Activated CD8-positive, alpha-beta T cell treated with anti-CD3 and anti-CD28 coated beads, Interleukin-2, amount 10 ng/mL, durations not matched to agents 7 days and 5 days (primary cell): Measurements from ENCODE around the gene CEP41. TPM values are rescaled to one million over a fixed set of nuclear protein-coding genes. Genes with fewer than 3 reads are reported as not detected.

Source experiments
- ATAC-seq: fragments of 150-1000 bp; cut with Tn5 transposase; one replicate; pipeline ENCODE4 v1.10.0; 2021; ENCODE audit warnings: moderate library complexity
- CTCF ChIA-PET: fragments of 350-600 bp; sonication (Branson Sonifier 250); formaldehyde crosslinking; loops from one replicate; lab custom pipeline; 2021; ENCODE audit warnings: antibody characterized with exemption; lab: Charles Lee
- POLR2A ChIA-PET: fragments of 350-600 bp; sonication (Branson Sonifier 250); formaldehyde crosslinking; loops from one replicate; lab custom pipeline; 2021; ENCODE audit warnings: antibody characterized with exemption; lab: Charles Lee
- DNase-seq: peaks from one replicate; pipeline ENCODE4 v3.0.0-alpha.2; 2020
- H3K27ac Mint-ChIP-seq: one replicate; pipeline ENCODE4 v1.8.0; 2021; ENCODE audit warnings: mild to moderate bottlenecking, mixed read lengths
- H3K27me3 Mint-ChIP-seq: one replicate; pipeline ENCODE4 v1.8.0; 2021; ENCODE audit warnings: low read depth, mixed read lengths
- H3K36me3 Mint-ChIP-seq: one replicate; pipeline ENCODE4 v1.8.0; 2021; ENCODE audit warnings: low read depth, mixed read lengths
- H3K4me1 Mint-ChIP-seq: one replicate; pipeline ENCODE4 v1.8.0; 2021; ENCODE audit warnings: low read depth, mixed read lengths
- H3K4me3 Mint-ChIP-seq: one replicate; pipeline ENCODE4 v1.8.0; 2021; ENCODE audit warnings: mild to moderate bottlenecking, mixed read lengths
- H3K9me3 Mint-ChIP-seq: one replicate; pipeline ENCODE4 v1.8.0; 2022; ENCODE audit warnings: mixed read lengths; ENCODE audit not compliant: insufficient read depth
- total RNA-seq, 2 experiments: library from RNA; stranded (reverse); gene quantifications; one replicate each; pipeline ENCODE4 v1.2.3, GENCODE V29; 2021

CEP41 gene
- total RNA-seq, 2 experiments from 2014 or later, result 27.6 to 31.1 TPM

DNA sequence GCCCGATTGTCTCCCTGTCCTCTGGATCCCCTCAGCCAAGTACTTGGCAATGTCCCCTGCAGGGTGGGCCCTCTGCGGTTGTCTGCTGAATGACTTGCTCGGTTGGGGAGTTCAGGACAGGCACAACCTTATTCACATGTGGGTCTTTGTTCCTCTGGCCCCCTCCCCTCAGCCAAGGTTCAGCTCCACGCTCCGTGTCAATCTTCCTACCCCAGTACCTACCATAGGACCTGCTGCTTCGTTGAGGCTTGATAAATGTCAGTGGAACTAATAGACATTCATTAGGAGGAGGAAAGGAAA is 89.1 kb downstream of the CEP41 start:
- POLR2A ChIA-PET, result no interaction called here
- H3K27ac Mint-ChIP-seq, result no peak overlapping the region

DNA sequence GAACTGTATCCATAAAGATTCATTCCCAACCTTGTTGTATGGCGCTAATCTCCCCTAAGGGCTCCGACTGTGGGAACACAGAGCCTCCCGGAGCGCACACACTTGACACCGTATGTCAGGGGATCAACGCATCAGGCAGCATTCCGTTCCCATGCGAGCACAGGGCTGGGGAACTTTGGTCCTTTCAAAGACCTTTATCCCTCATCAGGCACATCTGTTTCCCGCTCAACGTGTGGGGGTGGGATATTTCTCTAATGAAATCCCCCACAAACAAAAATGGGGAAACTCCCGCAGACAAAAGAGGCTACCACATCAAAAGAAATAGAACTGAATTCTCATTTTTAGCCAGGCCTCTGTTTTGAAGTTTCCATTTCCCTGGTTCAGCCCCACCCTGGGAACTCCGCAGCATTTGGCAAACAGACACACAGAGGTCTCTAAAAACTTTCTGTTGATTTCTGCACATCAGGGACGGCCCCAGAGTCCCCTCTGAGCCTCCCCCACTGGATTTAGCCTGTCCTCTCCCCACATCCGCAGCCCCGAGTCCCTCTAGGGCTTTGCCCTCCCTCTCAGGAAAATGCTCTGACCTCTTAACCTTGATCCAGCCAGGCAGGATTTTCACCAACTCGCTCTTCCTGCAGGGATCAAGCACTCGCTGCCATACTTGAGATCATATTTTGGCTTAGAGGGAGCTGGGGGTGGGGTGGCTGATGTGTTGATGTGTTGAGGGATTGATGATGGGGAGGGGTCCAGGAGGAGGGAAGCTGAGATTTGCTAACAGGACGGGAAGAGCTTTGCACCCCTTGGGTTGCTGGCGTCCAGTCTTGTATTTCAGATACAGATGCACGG is 89.6 kb downstream of the CEP41 start:
- CTCF ChIA-PET, result no interaction called here
- no peaks in the 10 kb centered on the region for H3K9me3 Mint-ChIP-seq
- DNase-seq (no peak), ATAC-seq (no peak)
- H3K27ac Mint-ChIP-seq, result no peak overlapping the region
- POLR2A ChIA-PET, result no interaction called here
- H3K27me3 Mint-ChIP-seq, result no peaks in the 10 kb centered on the region
- H3K4me3 Mint-ChIP-seq, result no peak overlapping the region
- peaks cover 5% of the 10 kb centered on the region for H3K4me1 Mint-ChIP-seq
- H3K36me3 Mint-ChIP-seq, result no peaks in the 10 kb centered on the region

More for the DNA sequence above, 89.1 kb downstream of the CEP41 start:
- CTCF ChIA-PET, result no interaction called here
- Mint-ChIP-seq H3K4me1 (peaks cover 5% of the 10 kb centered on the region), H3K36me3 (no peaks in the 10 kb centered on the region), H3K9me3 (no peaks in the 10 kb centered on the region), H3K4me3 (no peak overlapping the region), H3K27me3 (no peaks in the 10 kb centered on the region)
- ATAC-seq (no peak), DNase-seq (no peak)

DNA sequence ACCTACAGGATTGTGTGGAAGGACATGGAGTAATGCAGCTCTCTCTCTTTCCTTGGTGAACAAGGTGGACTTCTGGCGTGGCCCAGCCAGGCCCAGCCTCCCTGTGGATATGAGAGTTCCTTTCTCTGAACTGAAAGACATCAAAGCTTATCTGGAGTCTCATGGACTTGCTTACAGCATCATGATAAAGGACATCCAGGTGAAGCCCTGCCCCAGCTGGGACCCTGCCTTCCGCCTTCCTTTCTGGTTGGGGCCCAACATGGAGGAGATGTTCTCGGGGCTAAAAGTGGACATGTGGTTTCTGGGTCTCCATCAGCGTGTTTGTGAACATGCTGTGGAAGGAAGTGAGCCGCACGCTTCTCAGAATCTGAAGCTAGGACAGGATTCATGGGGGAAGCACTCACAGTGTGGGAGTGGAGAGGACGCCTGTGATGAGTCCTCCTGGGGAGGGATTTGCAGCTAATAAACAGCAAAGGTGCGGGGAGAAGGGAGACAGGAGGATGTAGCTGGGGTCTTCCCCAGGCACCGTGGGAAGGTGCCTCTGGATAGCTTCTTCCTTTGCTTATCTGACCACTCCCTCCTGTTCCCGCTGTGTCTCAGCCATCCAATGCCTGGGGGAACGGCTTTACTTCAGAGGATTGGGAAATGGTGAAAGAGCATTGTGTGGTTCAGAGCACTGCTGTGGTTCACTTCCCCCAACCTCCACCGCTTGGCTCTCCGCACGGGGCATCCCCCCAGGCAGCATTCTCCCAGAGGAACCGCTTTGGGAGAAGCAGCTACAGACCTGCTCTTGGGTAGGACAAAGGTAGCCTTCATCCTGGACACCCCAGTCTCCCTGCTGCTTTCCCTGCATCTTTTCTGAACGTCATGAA is 90.7 kb downstream of the CEP41 start:
- Mint-ChIP-seq H3K27ac (no peak overlapping the region), H3K9me3 (no peaks in the 10 kb centered on the region), H3K4me1 (peaks cover 5% of the 10 kb centered on the region), H3K27me3 (no peaks in the 10 kb centered on the region), H3K36me3 (no peaks in the 10 kb centered on the region), H3K4me3 (no peak overlapping the region)
- ATAC-seq, result no peak
- ChIA-PET POLR2A (no interaction called here), CTCF (no interaction called here)
- DNase-seq, result no peak

DNA sequence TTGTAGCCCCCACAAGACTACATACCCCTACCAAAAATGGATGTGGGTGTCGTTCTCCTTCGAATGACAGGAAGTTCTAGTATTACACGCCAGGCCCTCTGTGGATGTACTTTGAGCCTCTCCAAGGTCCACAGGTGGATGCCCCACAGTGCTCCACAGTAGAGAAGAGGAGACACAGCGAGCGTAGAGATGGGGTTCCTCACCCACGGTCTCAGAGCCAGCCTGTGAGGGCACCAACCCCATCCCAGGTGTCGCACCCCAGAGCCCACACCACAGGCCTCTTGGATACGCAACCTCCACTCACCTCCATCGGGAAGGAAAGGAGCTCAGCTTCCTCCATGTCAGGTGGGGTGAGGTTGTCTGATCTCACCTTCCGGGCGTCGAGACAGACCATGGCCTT is 93.9 kb downstream of the CEP41 start:
- no peak for ATAC-seq
- no peak overlapping the region for H3K4me3 Mint-ChIP-seq
- no peak overlapping the region for H3K27ac Mint-ChIP-seq

DNA sequence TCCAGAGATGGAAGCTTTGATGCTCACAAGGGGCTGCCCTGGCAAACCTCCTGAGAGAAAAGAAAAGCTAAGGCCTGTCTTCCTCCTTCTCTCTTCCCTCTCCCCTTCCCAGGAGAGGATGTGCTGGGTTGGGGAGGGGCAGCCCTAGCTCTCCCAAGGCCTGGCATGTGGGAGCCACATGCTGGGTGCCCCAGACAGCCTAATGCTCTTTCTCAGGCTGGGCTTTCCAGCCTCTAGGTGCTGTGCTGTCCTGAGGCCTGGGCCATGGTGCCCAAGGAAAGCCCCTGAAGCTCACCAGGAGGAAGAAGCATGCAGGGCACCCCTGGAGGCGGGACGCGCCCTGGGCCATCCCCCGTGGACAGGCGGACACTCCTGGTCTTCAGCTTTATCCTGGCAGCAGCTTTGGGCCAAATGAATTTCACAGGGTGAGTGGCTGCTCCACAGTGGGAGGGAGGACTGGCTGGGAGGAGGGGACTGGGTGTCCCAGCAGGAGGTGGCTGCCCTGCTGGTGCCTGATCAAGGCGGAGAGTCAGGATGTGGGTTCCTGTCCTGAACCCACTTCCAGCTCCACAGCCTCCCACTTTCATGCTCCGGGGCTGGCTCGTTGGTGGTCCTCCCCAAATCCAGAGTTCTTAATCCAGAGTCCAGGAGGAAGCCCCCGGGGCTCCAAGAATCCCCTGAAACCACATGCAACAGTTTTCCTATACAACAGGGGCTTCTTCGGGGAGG is 94.5 kb downstream of the CEP41 start:
- DNase-seq (no peak), ATAC-seq (no peak)
- Mint-ChIP-seq H3K36me3 (no peaks in the 10 kb centered on the region), H3K27ac (no peak overlapping the region), H3K9me3 (no peaks in the 10 kb centered on the region), H3K4me1 (peaks cover 5% of the 10 kb centered on the region), H3K4me3 (no peak overlapping the region), H3K27me3 (no peaks in the 10 kb centered on the region)
- POLR2A ChIA-PET, result no interaction called here
- CTCF ChIA-PET, result no interaction called here

More for the DNA sequence above, 93.9 kb downstream of the CEP41 start:
- Mint-ChIP-seq H3K27me3 (no peaks in the 10 kb centered on the region), H3K4me1 (peaks cover 5% of the 10 kb centered on the region), H3K36me3 (no peaks in the 10 kb centered on the region), H3K9me3 (no peaks in the 10 kb centered on the region)
- no peak for DNase-seq
- ChIA-PET CTCF (no interaction called here), POLR2A (no interaction called here)

DNA sequence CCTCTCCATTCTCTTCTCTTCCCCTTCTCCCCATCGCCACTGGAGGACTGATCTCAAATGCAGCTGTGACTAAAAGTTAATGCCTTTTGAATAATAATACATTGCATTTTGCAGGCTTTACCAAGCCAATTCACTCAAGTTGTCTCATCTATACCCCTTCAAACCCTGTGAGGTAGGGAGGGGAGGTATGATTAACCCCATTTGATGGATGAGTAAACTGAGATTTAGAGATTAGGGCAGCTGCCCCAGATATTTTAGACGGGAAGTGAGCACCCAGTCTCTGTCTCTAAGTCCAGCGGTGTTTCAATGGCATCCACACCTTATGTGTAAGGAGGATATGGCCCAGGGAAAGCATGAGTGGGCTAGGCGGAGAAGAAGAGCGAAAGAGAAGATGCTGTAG is 95.1 kb downstream of the CEP41 start:
- CTCF ChIA-PET, result no interaction called here

DNA sequence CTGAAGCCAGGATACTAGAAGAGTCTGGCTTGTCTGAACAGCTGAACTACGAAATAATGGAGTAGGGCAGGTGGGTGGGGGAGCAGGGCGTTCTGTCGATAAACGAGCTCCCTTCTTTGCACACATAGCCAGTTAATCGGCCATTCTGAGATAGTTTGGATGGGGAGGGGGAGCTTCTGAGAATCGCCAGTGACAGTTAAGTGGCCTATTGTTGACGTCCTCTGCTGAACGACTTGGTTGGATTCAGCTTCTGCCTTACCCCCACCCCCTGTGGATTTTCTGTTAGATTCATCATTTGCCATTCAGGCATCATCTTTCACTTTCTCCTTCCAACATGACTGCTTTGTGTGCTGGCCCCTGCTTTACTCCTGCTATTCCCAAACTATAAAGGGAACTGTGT is 95.7 kb downstream of the CEP41 start:
- Mint-ChIP-seq H3K9me3 (no peaks in the 10 kb centered on the region), H3K4me3 (no peak overlapping the region), H3K36me3 (no peaks in the 10 kb centered on the region), H3K27me3 (no peaks in the 10 kb centered on the region), H3K27ac (no peak overlapping the region), H3K4me1 (peaks cover 4% of the 10 kb centered on the region)
- CTCF ChIA-PET, result no interaction called here
- no peak for DNase-seq
- ATAC-seq, result no peak
- POLR2A ChIA-PET, result no interaction called here

More for the DNA sequence above, 95.1 kb downstream of the CEP41 start:
- POLR2A ChIA-PET, result no interaction called here
- DNase-seq, result no peak
- Mint-ChIP-seq H3K4me1 (peaks cover 5% of the 10 kb centered on the region), H3K9me3 (no peaks in the 10 kb centered on the region), H3K36me3 (no peaks in the 10 kb centered on the region), H3K27ac (no peak overlapping the region), H3K4me3 (no peak overlapping the region), H3K27me3 (no peaks in the 10 kb centered on the region)
- no peak for ATAC-seq

DNA sequence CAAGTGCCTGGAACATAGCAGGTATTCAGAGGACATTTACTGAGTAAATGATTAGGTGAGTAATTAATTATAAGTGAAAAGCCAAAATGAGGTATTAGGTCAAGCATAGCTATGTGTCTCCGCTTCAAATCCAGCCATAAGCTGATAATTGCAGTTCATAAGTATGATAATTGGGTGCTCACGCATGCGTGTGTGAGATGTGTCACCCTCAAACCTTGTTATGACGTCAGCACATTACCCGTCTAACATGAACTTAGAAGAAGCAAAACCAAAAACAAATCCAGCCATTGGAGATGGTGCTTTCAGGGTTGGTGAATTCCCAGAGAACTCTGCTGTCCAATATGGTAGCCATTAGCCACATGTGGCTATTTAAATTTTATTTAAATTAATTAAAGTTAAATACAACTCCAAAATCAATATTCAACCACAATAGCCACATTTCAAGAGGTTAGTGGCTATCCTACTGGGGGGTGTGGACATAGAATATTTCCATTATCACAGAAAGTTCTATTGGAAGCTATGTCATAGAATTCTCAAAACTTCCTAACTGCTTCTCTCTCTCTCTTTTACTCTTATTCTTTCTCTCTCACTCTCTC is 96.4 kb downstream of the CEP41 start, which contains the start of gene CPA5:
CPA5 (plus strand) TSS at position 546 of the 596 bp plus-strand sequence. CDS start 1,670 bp downstream, outside the sequence.
- ChIA-PET CTCF (no interaction called here), POLR2A (no interaction called here)
- DNase-seq (no peak), ATAC-seq (no peak)
- Mint-ChIP-seq H3K9me3 (no peaks in the 10 kb centered on the region), H3K27ac (no peak within 1 kb of the TSS), H3K4me3 (no peak within 1 kb of the TSS), H3K27me3 (no peaks in the 10 kb centered on the region), H3K36me3 (no peaks in the 10 kb centered on the region), H3K4me1 (no peaks in the 10 kb centered on the region)

Other genes starting within 250 kb of the CEP41 start
- gene TMEM209, start 235.6 kb downstream of the CEP41 start, total RNA-seq, result 10 to 100 TPM; 40.2 to 43.4 TPM
- not detected for gene SSMEM1, start 233.2 kb downstream of the CEP41 start, total RNA-seq
- gene CPA2, start 174.2 kb downstream of the CEP41 start, total RNA-seq, result not detected
- gene CPA4, start 147.9 kb downstream of the CEP41 start, total RNA-seq, result not detected
- under 1 TPM in 1 of 2 experiments, not detected in 1; 0.31 TPM for gene CPA5, start 96.2 kb downstream of the CEP41 start, total RNA-seq
- not detected for gene CPA1, start 60.5 kb downstream of the CEP41 start, total RNA-seq
- 1 to 10 TPM; 2.9 to 3.5 TPM for gene MEST, start 51.1 kb upstream of the CEP41 start, total RNA-seq
- 10 to 100 TPM; 14.1 to 14.6 TPM for gene COPG2, start 227.7 kb upstream of the CEP41 start, total RNA-seq
- not detected for gene TSGA13, start 245.5 kb upstream of the CEP41 start, total RNA-seq